ENCODE results near the gene ARHGEF19.

ARHGEF19 gene

DNA sequence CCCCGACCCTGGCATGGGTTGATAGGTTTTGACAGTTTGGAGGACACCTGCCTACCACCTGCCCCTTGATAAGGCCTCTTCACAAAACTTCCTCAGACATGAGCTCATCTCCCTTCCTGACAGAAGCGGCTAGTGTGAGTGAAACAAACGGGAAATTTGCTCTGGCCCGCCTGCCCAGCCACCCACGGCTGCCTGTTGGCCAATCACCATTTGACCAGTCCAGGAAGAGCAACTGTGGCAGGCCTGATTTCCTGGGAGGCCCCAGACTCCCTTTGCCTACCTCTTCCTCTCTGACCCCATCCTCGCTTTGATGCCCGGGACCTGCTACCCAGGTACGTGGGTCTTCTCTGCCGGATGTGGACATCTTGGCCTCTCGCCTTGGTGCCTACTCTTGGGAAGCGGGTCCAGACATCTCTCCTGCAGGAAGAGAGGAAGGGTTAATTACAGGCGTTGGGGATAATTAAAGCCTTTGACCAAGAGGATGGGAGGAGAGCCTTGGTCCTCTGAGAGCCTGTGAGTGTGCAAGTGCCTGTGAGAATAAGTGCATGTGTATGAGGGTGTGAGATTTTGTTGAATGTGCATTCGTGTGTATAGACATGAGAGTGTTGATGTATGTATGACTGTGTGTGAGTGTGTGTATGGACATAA lies 55.5 kb downstream of the ARHGEF19 start:
- H3K4me3 ChIP-seq (ENCODE audit: control insufficient read depth, low read depth, low read length): no peak overlapping the region
- DNase-seq (ENCODE audit: low read depth): no peak
- TF ChIP-seq, protein P1, sequence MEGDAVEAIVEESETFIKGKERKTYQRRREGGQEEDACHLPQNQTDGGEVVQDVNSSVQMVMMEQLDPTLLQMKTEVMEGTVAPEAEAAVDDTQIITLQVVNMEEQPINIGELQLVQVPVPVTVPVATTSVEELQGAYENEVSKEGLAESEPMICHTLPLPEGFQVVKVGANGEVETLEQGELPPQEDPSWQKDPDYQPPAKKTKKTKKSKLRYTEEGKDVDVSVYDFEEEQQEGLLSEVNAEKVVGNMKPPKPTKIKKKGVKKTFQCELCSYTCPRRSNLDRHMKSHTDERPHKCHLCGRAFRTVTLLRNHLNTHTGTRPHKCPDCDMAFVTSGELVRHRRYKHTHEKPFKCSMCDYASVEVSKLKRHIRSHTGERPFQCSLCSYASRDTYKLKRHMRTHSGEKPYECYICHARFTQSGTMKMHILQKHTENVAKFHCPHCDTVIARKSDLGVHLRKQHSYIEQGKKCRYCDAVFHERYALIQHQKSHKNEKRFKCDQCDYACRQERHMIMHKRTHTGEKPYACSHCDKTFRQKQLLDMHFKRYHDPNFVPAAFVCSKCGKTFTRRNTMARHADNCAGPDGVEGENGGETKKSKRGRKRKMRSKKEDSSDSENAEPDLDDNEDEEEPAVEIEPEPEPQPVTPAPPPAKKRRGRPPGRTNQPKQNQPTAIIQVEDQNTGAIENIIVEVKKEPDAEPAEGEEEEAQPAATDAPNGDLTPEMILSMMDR (IDR thresholded peaks at IDR 0.05; ENCODE audit: control insufficient read depth, insufficient read depth, low read depth, low read length, missing control alignments): no peak

DNA sequence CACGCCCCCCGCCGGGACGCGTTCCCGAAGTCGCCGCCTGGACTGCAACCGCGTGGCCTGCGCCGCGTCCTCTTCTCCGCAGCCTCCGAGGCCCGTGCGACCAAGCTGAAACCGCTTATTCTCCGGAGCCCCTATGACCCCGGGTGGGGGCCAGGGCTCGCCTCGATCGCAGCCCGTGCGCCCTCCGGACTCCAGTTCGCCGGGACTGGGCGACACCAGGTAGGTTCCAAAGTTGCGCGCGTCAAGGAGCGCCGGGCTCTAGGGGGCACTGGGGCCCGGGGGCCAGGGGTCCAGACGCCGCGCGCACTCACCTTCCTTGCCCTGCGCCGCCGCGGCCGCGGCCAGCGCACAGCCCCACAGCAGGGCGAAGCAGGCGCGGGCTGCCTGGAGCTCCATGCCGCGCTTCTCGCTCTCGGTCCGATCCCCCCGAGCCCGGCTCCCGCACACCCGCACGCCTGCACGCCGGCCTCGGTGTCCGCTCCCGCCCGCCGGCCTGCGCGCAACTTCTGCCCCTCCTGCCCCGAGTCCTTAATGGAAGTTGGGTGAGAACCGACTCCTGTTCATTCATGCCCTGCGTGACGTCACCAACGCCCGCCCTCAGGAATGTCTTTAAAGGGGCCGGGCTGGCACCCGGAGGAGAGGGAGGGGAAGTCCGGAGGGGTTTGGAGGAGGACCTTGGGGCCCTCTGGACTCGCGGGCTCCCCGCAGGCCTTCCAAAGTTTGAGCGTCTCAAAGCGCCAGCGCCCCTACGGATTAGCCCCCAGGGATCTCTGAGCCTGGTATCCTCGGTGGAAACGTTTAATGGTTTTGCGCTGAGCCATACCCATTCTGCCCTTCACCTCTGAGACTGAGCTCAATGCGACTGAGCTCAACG lies 56.7 kb downstream of the ARHGEF19 start, which contains the start of gene EPHA2:
EPHA2 (minus strand) TSS at position 533 of the 874 bp plus-strand sequence; CDS start at position 396, 137 bp downstream.
- TF ChIP-seq, protein P1 (IDR thresholded peaks at IDR 0.05; ENCODE audit: control insufficient read depth, insufficient read depth, low read depth, low read length, missing control alignments): no peak
- no peak for DNase-seq (ENCODE audit: low read depth)
- H3K4me3 ChIP-seq (ENCODE audit: control insufficient read depth, low read depth, low read length): peak within 1 kb of the TSS; percentile 89

DNA sequence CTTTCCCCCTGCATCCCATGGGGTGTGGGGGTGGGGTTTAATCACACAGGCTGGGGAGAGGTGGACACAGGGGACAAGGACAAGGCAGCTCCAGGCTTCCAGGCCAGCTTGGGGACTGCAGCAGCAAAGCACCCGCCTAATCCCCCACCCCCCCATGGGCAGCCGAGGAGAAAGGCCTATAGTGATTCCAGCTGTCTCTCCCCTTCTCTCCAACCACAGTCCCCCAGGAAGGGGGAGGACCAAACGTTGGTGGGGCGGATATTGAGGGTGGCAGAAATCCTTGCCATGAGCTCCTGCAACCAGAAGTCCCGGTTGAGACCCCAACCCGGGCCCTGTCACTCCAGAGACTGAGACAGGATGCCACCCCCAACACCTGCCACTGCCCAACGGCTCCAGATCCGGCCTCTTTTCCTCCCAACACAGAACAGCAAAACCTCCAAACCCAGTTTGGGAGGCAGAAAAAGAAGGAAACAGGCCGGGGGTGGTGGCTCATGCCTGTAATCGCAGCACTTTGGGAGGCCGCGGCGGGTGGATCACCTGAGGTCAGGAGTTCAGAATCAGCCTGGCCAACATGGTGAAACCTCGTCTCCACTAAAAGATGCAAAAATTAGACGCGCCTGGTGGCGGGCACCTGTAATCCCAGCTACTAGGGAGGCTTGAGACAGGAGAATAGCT lies 58.3 kb downstream of the ARHGEF19 start:
- DNase-seq (ENCODE audit: low read depth): no peak
- peak overlapping the region; percentile 89 for H3K4me3 ChIP-seq (ENCODE audit: control insufficient read depth, low read depth, low read length)
- TF ChIP-seq, protein P1 (IDR thresholded peaks at IDR 0.05; ENCODE audit: control insufficient read depth, insufficient read depth, low read depth, low read length, missing control alignments): no peak

DNA sequence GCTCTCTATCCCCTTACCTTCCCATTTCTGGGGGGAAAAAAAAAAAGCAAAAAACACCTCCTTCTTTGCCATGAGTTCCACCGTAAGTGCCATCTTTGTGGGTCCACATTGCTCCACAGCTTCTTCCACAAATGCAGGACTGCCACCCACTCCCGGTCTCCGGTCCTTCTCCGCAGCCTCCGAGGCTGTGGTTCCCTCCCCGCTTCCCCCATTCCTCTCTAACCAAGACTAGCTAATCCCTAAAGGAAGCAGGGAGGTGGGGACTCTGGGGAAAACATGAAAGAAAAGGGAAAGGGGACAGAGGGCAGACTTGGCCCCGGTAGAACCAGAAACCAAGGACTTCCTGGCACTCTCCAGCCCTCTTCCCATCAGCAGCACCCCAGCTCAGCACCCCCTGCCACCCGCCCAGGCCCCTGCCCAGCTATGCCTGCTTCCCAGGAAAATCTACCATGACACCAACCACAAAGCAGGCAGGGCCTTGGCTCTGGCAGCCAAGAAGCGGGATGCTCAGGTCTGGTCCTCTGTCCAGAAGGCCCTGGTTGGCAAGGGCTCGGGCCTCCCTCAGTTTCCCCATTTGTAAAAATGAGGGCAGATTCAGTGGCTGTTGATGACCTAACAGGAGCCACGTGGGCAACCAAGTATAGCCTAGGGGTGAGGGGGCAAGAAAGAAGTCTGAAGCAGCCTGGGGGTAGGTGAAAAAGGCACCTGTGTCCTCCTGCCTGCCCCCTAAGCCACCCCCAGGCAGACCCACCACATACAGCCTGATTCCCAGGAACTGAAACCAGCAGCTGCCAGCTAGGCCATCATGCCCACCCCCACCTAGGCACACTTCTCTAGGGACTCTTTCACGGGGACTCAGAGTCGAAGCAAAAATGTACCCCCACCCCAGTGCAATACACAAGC lies 59.1 kb downstream of the ARHGEF19 start:
- no peak for DNase-seq (ENCODE audit: low read depth)
- TF ChIP-seq, protein P1 (IDR thresholded peaks at IDR 0.05; ENCODE audit: control insufficient read depth, insufficient read depth, low read depth, low read length, missing control alignments): no peak
- H3K4me3 ChIP-seq (ENCODE audit: control insufficient read depth, low read depth, low read length): peak overlapping the region; percentile 89

DNA sequence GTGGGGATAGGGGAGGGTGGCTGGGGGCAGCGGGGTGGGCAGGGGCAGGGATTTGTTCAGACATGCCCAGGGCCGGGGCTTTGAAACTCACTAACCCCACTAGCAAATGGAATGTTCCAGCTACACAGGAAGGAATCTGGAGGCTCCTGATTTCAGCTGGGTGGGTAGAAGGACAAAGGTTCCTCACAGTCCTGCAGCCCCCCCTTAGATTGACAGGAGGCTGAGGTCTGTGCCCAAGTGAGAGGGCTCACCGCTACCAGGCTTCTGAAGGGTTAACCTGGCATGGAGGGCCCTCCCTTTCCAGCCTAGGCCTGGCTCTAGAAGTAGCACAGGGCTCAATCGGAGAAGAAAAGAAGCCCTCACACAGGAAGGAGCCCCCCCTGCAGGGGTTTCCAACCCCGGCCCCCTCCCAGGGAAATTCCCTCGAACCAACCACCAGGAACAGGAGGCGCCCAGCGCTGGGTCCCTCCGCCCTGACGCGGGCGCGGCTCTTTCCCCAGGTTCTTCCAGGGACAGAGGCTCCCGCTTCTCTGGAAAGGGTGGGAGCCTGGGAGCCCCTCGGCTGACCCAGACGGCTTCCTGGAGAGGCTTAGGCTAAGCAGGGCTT lies 59.9 kb downstream of the ARHGEF19 start:
- DNase-seq (ENCODE audit: low read depth): no peak
- TF ChIP-seq, protein P1 (IDR thresholded peaks at IDR 0.05; ENCODE audit: control insufficient read depth, insufficient read depth, low read depth, low read length, missing control alignments): no peak
- no peak overlapping the region for H3K4me3 ChIP-seq (ENCODE audit: control insufficient read depth, low read depth, low read length)
